ENCODE data around the gene TSNAX. TPM values are rescaled to one million over a fixed set of nuclear protein-coding genes. Genes with fewer than 3 reads are reported as not detected.

TSNAX gene
- total and polyA plus RNA-seq, 9 of the 15 experiments (the other 6 are each of a cell fraction or from before 2014, with no cell fraction given) = 33.8 to 102 (median 61.2) TPM

- TF ChIP-seq ZFX (CRISPR knock-in tag; IDR thresholded peaks at IDR 0.05) = no peak
Measured at GRCh38 chr1:231518485-231519034, 9.9 kb upstream of the TSNAX start (continued).

- H2AFZ ChIP-seq (ENCODE audit: low read depth, low read length) = no peak overlapping the region
- H3K79me2 ChIP-seq (ENCODE audit: control insufficient read depth, insufficient read depth, low read length) = no peaks in the 10 kb centered on the region
- no peak overlapping the region for H3K4me3 ChIP-seq
- in situ Hi-C loops (cut with MboI) (no loop called here), intact Hi-C loops (cut with micrococcal nuclease) (no loop called here)
- DNase-seq (ENCODE audit: extremely low read depth in 1 of 4, low spot score in 3 of 4) (no peak), ATAC-seq (no peak), FAIRE-seq (no peak)
- no peak overlapping the region for H3K4me2 ChIP-seq (ENCODE audit: insufficient read depth, low read length)
- ChIA-PET CTCF (ENCODE audit: low intra/inter-chr PET ratio) (no interaction called here), POLR2A (no interaction called here)
- no peaks in the 10 kb centered on the region for H4K20me1 ChIP-seq (replicated peaks; ENCODE audit: control insufficient read depth, insufficient read depth, low read length)
- H3K27me3 ChIP-seq (ENCODE audit: control insufficient read depth in 2 of 2, insufficient read depth in 2 of 2, low read length in 2 of 2) = no peaks in the 10 kb centered on the region
- no peaks in the 10 kb centered on the region for H3K9me3 ChIP-seq (replicated peaks; ENCODE audit: control insufficient read depth, insufficient read depth, low read depth, low read length)
- H3K9me1 ChIP-seq (ENCODE audit: control insufficient read depth, insufficient read depth, low read length) = no peaks in the 10 kb centered on the region
- no peak overlapping the region for H3K27ac ChIP-seq (ENCODE audit: extremely low read depth, low read depth, low read length)
- H3K36me3 ChIP-seq (ENCODE audit: control insufficient read depth, insufficient read depth, low read length) = no peaks in the 10 kb centered on the region
- peaks cover 0 to 5% of the 10 kb centered on the region in 2 experiments; a peak in 3 of 5 replicates for H3K4me1 ChIP-seq (replicated peaks in 1 of 2; ENCODE audit: control insufficient read depth in 2 of 2, insufficient read depth in 2 of 2, low read length in 2 of 2)
- 4% methylated on average over 2 of the region's 2 CpGs for WGBS (ENCODE audit: insufficient coverage, low coverage, missing lambda C conversion rate)
- H3K9ac ChIP-seq (ENCODE audit: insufficient read depth in 1 of 2, low read depth in 2 of 2, low read length in 2 of 2) = no peak overlapping the region
- no TSS peak for BruUV-seq (replicated peaks)
- TF ChIP-seq MEIS2 (IDR thresholded peaks at IDR 0.05; ENCODE audit: partially characterized antibody) (no peak), PHB (CRISPR knock-in tag; IDR thresholded peaks at IDR 0.05) (no peak), SMARCA4 (IDR thresholded peaks at IDR 0.05) (no peak), ZNF586 (CRISPR knock-in tag; conservative IDR thresholded peaks at IDR 0.05) (no peak), ZNF41 (CRISPR knock-in tag; conservative IDR thresholded peaks at IDR 0.05) (no peak), ZNF561 (CRISPR knock-in tag; conservative IDR thresholded peaks at IDR 0.05) (no peak), FOXJ2 (tag; IDR thresholded peaks at IDR 0.05) (no peak), ARID4B (CRISPR knock-in tag; IDR thresholded peaks at IDR 0.05) (no peak), ETS1 (conservative IDR thresholded peaks at IDR 0.05; ENCODE audit: control insufficient read depth, low read depth, low read length) (no peak), MBD1 (CRISPR knock-in tag; IDR thresholded peaks at IDR 0.05) (no peak), HMGXB4 (CRISPR knock-in tag; IDR thresholded peaks at IDR 0.05) (no peak)
Measured at GRCh38 chr1:231519166-231519565, 9.3 kb upstream of the TSNAX start.
